ENCODE results near the gene CDCA3. TPM values are rescaled to one million over a fixed set of nuclear protein-coding genes. Genes with fewer than 3 reads are reported as not detected.

The CDCA3 gene
- total and polyA plus RNA-seq, 2 of the 13 experiments (the other 11 are each of a cell fraction or from before 2014, with no cell fraction given) = 32.7 to 56.5 TPM

DNA sequence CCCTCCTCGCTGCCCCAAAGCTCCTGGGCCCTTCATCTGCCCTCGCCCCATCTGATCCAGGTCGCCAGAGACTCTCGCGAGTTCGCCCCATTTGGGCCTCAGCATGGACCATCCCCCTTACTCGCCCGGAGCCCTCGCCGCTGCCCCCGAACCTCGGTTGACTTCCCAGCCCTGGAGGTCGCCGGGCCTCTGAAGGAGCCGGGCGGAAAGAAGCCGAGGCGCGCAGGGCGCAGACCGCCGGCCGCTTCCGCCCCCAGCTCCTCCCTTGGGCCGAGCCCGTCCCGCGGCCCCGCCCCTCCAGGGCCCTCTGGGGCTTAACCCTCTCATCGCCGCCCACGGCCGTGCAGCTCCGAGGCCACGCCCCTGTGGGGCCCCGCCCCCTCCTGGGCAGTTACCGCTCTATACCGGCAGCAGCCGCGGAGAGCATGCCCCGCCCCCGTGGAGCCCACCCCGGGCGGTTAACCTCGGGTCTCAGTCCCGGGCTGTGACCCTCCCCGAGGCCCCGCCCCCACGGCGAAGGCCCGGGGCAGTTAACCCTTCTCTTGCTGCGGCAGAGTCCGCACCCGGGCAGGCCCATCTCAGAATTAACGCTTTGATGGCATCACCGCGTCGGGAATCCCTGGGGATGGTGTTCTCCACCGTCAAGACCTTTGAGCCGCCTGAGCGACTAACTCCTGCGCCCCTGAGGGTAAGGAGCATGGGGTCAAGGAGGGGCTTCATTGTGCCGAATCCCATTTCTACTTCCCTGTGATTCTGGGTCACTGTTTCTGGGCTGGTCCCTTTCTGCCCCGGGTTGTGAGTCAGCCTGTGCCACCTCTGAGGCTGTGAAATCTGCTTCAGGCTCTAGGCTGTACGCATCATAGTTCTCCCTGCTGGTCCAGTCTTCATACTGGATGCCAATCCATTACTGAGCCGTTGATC lies 22.3 kb upstream of the CDCA3 start, which contains the start of gene SPSB2 (continued):
- TF ChIP-seq, protein P1, sequence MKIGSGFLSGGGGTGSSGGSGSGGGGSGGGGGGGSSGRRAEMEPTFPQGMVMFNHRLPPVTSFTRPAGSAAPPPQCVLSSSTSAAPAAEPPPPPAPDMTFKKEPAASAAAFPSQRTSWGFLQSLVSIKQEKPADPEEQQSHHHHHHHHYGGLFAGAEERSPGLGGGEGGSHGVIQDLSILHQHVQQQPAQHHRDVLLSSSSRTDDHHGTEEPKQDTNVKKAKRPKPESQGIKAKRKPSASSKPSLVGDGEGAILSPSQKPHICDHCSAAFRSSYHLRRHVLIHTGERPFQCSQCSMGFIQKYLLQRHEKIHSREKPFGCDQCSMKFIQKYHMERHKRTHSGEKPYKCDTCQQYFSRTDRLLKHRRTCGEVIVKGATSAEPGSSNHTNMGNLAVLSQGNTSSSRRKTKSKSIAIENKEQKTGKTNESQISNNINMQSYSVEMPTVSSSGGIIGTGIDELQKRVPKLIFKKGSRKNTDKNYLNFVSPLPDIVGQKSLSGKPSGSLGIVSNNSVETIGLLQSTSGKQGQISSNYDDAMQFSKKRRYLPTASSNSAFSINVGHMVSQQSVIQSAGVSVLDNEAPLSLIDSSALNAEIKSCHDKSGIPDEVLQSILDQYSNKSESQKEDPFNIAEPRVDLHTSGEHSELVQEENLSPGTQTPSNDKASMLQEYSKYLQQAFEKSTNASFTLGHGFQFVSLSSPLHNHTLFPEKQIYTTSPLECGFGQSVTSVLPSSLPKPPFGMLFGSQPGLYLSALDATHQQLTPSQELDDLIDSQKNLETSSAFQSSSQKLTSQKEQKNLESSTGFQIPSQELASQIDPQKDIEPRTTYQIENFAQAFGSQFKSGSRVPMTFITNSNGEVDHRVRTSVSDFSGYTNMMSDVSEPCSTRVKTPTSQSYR (CRISPR knock-in tag; IDR thresholded peaks at IDR 0.05; ENCODE audit: borderline replicate concordance) = no peak
- TF ChIP-seq U2AF1 (optimal IDR thresholded peaks at IDR 0.05; ENCODE audit: low read depth, low read length) (peak; percentile 56), SYNCRIP (IDR thresholded peaks at IDR 0.05; ENCODE audit: insufficient read depth, low read depth, low read length) (no peak), AGO1 (IDR thresholded peaks at IDR 0.05; ENCODE audit: low read depth, low read length, poor library complexity, severe bottlenecking) (peak; percentile 93), POLR2G (IDR thresholded peaks at IDR 0.05; ENCODE audit: low read depth, low read length) (peak; percentile 58), ZNF547 (CRISPR knock-in tag; IDR thresholded peaks at IDR 0.05) (peak; percentile 38; the same call in 1 of the 2 replicates), ZNF703 (CRISPR knock-in tag; IDR thresholded peaks at IDR 0.05; ENCODE audit: borderline replicate concordance) (no peak), PTBP1 (IDR thresholded peaks at IDR 0.05; ENCODE audit: low read depth, low read length, poor library complexity, severe bottlenecking) (peak; percentile 78), ZBTB7A (CRISPR knock-in tag; IDR thresholded peaks at IDR 0.05) (peak; percentile 21; the same call in 1 of the 2 replicates), ZFP90 (CRISPR knock-in tag; IDR thresholded peaks at IDR 0.05; ENCODE audit: borderline replicate concordance) (0 out of 2 replicates have a peak, but pooled peaks have one; percentile 60), THAP11 (CRISPR knock-in tag; IDR thresholded peaks at IDR 0.05) (peak; percentile 76), EP300 (IDR thresholded peaks at IDR 0.05; ENCODE audit: low read depth in 2 of 2, low read length in 2 of 2) (0 out of 4 replicates have a peak, but pooled peaks of 1 of the 2 experiments have one; percentile 5), EP300 (CRISPR knock-in tag; IDR thresholded peaks at IDR 0.05; ENCODE audit: borderline replicate concordance) (no peak), ZNF562 (CRISPR knock-in tag; IDR thresholded peaks at IDR 0.05; ENCODE audit: borderline replicate concordance) (no peak), KDM5B (CRISPR knock-in tag; IDR thresholded peaks at IDR 0.05; ENCODE audit: borderline replicate concordance) (peak; percentile 52), ZNF724P (CRISPR knock-in tag; IDR thresholded peaks at IDR 0.05; ENCODE audit: borderline replicate concordance) (peak; percentile 28; the same call in 1 of the 2 replicates)
- TF ChIP-seq, protein P2, sequence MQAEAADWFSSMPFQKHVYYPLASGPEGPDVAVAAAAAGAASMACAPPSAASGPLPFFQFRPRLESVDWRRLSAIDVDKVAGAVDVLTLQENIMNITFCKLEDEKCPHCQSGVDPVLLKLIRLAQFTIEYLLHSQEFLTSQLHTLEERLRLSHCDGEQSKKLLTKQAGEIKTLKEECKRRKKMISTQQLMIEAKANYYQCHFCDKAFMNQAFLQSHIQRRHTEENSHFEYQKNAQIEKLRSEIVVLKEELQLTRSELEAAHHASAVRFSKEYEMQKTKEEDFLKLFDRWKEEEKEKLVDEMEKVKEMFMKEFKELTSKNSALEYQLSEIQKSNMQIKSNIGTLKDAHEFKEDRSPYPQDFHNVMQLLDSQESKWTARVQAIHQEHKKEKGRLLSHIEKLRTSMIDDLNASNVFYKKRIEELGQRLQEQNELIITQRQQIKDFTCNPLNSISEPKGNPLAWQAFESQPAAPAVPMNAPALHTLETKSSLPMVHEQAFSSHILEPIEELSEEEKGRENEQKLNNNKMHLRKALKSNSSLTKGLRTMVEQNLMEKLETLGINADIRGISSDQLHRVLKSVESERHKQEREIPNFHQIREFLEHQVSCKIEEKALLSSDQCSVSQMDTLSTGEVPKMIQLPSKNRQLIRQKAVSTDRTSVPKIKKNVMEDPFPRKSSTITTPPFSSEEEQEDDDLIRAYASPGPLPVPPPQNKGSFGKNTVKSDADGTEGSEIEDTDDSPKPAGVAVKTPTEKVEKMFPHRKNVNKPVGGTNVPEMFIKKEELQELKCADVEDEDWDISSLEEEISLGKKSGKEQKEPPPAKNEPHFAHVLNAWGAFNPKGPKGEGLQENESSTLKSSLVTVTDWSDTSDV (CRISPR knock-in tag; IDR thresholded peaks at IDR 0.05) = no peak
- TF ChIP-seq, protein P3, sequence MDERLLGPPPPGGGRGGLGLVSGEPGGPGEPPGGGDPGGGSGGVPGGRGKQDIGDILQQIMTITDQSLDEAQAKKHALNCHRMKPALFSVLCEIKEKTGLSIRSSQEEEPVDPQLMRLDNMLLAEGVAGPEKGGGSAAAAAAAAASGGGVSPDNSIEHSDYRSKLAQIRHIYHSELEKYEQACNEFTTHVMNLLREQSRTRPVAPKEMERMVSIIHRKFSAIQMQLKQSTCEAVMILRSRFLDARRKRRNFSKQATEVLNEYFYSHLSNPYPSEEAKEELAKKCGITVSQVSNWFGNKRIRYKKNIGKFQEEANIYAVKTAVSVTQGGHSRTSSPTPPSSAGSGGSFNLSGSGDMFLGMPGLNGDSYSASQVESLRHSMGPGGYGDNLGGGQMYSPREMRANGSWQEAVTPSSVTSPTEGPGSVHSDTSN (CRISPR knock-in tag; IDR thresholded peaks at IDR 0.05) = no peak
- TF ChIP-seq, protein P4, sequence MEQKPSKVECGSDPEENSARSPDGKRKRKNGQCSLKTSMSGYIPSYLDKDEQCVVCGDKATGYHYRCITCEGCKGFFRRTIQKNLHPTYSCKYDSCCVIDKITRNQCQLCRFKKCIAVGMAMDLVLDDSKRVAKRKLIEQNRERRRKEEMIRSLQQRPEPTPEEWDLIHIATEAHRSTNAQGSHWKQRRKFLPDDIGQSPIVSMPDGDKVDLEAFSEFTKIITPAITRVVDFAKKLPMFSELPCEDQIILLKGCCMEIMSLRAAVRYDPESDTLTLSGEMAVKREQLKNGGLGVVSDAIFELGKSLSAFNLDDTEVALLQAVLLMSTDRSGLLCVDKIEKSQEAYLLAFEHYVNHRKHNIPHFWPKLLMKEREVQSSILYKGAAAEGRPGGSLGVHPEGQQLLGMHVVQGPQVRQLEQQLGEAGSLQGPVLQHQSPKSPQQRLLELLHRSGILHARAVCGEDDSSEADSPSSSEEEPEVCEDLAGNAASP (CRISPR knock-in tag; IDR thresholded peaks at IDR 0.05; ENCODE audit: borderline replicate concordance) = peak; percentile 27; the same call in 1 of the 2 replicates

Data from HepG2 (cell line).